Measurements from ENCODE around the gene EPB41L4A.
"Not testable (repeated sequence)": the region's sequence is repeated elsewhere in the genome, so short reads cannot be mapped to it uniquely, and the experiment has no call there.

Gene EPB41L4A

GRCh38 chr5:112366987-112367386 lies 52.1 kb downstream of the EPB41L4A start:
- H3K9me2 ChIP-seq (replicated peaks; ENCODE audit: insufficient read depth, low read length) = no peaks in the 10 kb centered on the region

GRCh38 chr5:112360740-112361139 lies 58.3 kb downstream of the EPB41L4A start:
- H3K9ac ChIP-seq (ENCODE audit: low read length); H3K27me3 ChIP-seq (replicated peaks; ENCODE audit: insufficient read depth, low read length); H3K9me3 ChIP-seq (replicated peaks; ENCODE audit: insufficient read depth, low read length); DNase-seq; H3K4me2 ChIP-seq (ENCODE audit: low read depth, low read length); H4K20me1 ChIP-seq (ENCODE audit: insufficient read depth, low read length); H3K4me1 ChIP-seq (ENCODE audit: low read length); H3K79me2 ChIP-seq (ENCODE audit: low read length); H3F3A ChIP-seq (ENCODE audit: insufficient read depth, low read length); H3K36me3 ChIP-seq (replicated peaks; ENCODE audit: insufficient read depth, low read length); H3K4me3 ChIP-seq (ENCODE audit: low read length); H3K9me2 ChIP-seq (replicated peaks; ENCODE audit: insufficient read depth, low read length); H2AFZ ChIP-seq (ENCODE audit: low read length); H3K27ac ChIP-seq (ENCODE audit: low read length): not testable (repeated sequence)

More at GRCh38 chr5:112366987-112367386, 52.1 kb downstream of the EPB41L4A start:
- Histone ChIP-seq H2AFZ (ENCODE audit: low read length) (no peak overlapping the region), H3K27me3 (replicated peaks; ENCODE audit: insufficient read depth, low read length) (no peaks in the 10 kb centered on the region), H3K36me3 (replicated peaks; ENCODE audit: insufficient read depth, low read length) (no peaks in the 10 kb centered on the region), H3K9me3 (replicated peaks; ENCODE audit: insufficient read depth, low read length) (no peaks in the 10 kb centered on the region), H3F3A (ENCODE audit: insufficient read depth, low read length) (no peaks in the 10 kb centered on the region), H3K4me1 (ENCODE audit: low read length) (no peaks in the 10 kb centered on the region), H3K4me2 (ENCODE audit: low read depth, low read length) (no peak overlapping the region), H3K9ac (ENCODE audit: low read length) (no peak overlapping the region), H3K4me3 (ENCODE audit: low read length) (no peak overlapping the region), H3K79me2 (ENCODE audit: low read length) (no peaks in the 10 kb centered on the region), H4K20me1 (ENCODE audit: insufficient read depth, low read length) (no peaks in the 10 kb centered on the region), H3K27ac (ENCODE audit: low read length) (no peak overlapping the region)
- DNase-seq = no peak
- TF ChIP-seq CTCF (IDR thresholded peaks at IDR 0.05; ENCODE audit: low read length) = peak; percentile 19
- no peak for TF ChIP-seq EZH2 (optimal IDR thresholded peaks at IDR 0.05; ENCODE audit: low read depth, low read length)
- TF ChIP-seq EZH2phosphoT487 (IDR thresholded peaks at IDR 0.05; ENCODE audit: low read length) = no peak

GRCh38 chr5:112356178-112356956 lies 62.7 kb downstream of the EPB41L4A start:
- no peaks in the 10 kb centered on the region for H3K27me3 ChIP-seq (replicated peaks; ENCODE audit: insufficient read depth, low read length)
- H3K79me2 ChIP-seq (ENCODE audit: low read length) = no peaks in the 10 kb centered on the region
- H3F3A ChIP-seq (ENCODE audit: insufficient read depth, low read length) = no peaks in the 10 kb centered on the region
- no peak overlapping the region for H3K9ac ChIP-seq (ENCODE audit: low read length)
- no peaks in the 10 kb centered on the region for H3K36me3 ChIP-seq (replicated peaks; ENCODE audit: insufficient read depth, low read length)
- no peaks in the 10 kb centered on the region for H3K9me2 ChIP-seq (replicated peaks; ENCODE audit: insufficient read depth, low read length)
- H3K4me3 ChIP-seq (ENCODE audit: low read length) = no peak overlapping the region
- no peak overlapping the region for H2AFZ ChIP-seq (ENCODE audit: low read length)
- no peak overlapping the region for H3K27ac ChIP-seq (ENCODE audit: low read length)
- H3K4me2 ChIP-seq (ENCODE audit: low read depth, low read length) = no peak overlapping the region
- no peak for DNase-seq
- no peaks in the 10 kb centered on the region for H3K9me3 ChIP-seq (replicated peaks; ENCODE audit: insufficient read depth, low read length)
- H4K20me1 ChIP-seq (ENCODE audit: insufficient read depth, low read length) = no peaks in the 10 kb centered on the region
- peaks cover 12% of the 10 kb centered on the region; the same call in 1 of the 2 replicates for H3K4me1 ChIP-seq (ENCODE audit: low read length)
- TF ChIP-seq CTCF (IDR thresholded peaks at IDR 0.05; ENCODE audit: low read length) (no peak), EZH2 (optimal IDR thresholded peaks at IDR 0.05; ENCODE audit: low read depth, low read length) (no peak), EZH2phosphoT487 (IDR thresholded peaks at IDR 0.05; ENCODE audit: low read length) (no peak)

GRCh38 chr5:112355058-112355685 lies 63.9 kb downstream of the EPB41L4A start:
- H3K4me1 ChIP-seq (ENCODE audit: low read length) = peaks cover 12% of the 10 kb centered on the region; the same call in 1 of the 2 replicates
- H3K9me3 ChIP-seq (replicated peaks; ENCODE audit: insufficient read depth, low read length) = no peaks in the 10 kb centered on the region
- DNase-seq = peak; percentile 42
- H4K20me1 ChIP-seq (ENCODE audit: insufficient read depth, low read length) = no peaks in the 10 kb centered on the region
- H3K27me3 ChIP-seq (replicated peaks; ENCODE audit: insufficient read depth, low read length) = no peaks in the 10 kb centered on the region
- no peak overlapping the region for H3K4me3 ChIP-seq (ENCODE audit: low read length)
- no peak overlapping the region for H3K27ac ChIP-seq (ENCODE audit: low read length)
- TF ChIP-seq CTCF (IDR thresholded peaks at IDR 0.05; ENCODE audit: low read length) = no peak
- no peak for TF ChIP-seq EZH2 (optimal IDR thresholded peaks at IDR 0.05; ENCODE audit: low read depth, low read length)
- no peak for TF ChIP-seq EZH2phosphoT487 (IDR thresholded peaks at IDR 0.05; ENCODE audit: low read length)
- H2AFZ ChIP-seq (ENCODE audit: low read length) = no peak overlapping the region
- H3F3A ChIP-seq (ENCODE audit: insufficient read depth, low read length) = no peaks in the 10 kb centered on the region
- H3K79me2 ChIP-seq (ENCODE audit: low read length) = no peaks in the 10 kb centered on the region
- H3K36me3 ChIP-seq (replicated peaks; ENCODE audit: insufficient read depth, low read length) = no peaks in the 10 kb centered on the region
- no peak overlapping the region for H3K9ac ChIP-seq (ENCODE audit: low read length)
- H3K4me2 ChIP-seq (ENCODE audit: low read depth, low read length) = peak overlapping the region; percentile 28; the same call in 1 of the 2 replicates
- no peaks in the 10 kb centered on the region for H3K9me2 ChIP-seq (replicated peaks; ENCODE audit: insufficient read depth, low read length)
